Natural killer cell treated with Interleukin-12 subunit alpha and Interleukin-12 subunit beta and Interleukin-15 and Interleukin-18, amount 100 ng/mL, for 72 hours (primary cell): ENCODE data around the gene MAP7D2. TPM values are rescaled to one million over a fixed set of nuclear protein-coding genes. Genes with fewer than 3 reads are reported as not detected.

ENCODE experiments used
- ATAC-seq, 2 donors: fragments of 150-1000 bp; cut with Tn5 transposase in 1 of 2; sonication (Bioruptor Pico), chemical (Tn5 transposase) in 1 of 2; 2 replicates each; pipeline ENCODE4 v1.10.0; 2021
- DNase-seq: peaks from one replicate; pipeline ENCODE4 v3.0.0; 2022; ENCODE audit warnings: low spot score
- H3K27ac Mint-ChIP-seq, 2 donors: 1 replicate in 1 of 2; 2 replicates in 1 of 2; pipeline ENCODE4 v1.8.0; 2022; ENCODE audit warnings: mixed read lengths in 2 of 2, mild to moderate bottlenecking in 1 of 2, moderate library complexity in 1 of 2
- H3K27me3 Mint-ChIP-seq, 2 donors: 1 replicate in 1 of 2; 2 replicates in 1 of 2; pipeline ENCODE4 v1.8.0; 2022; ENCODE audit warnings: mixed read lengths in 2 of 2
- H3K36me3 Mint-ChIP-seq: one replicate; pipeline ENCODE4 v1.8.0; 2022; ENCODE audit warnings: mixed read lengths
- H3K4me1 Mint-ChIP-seq, 2 donors: 1 replicate in 1 of 2; 2 replicates in 1 of 2; pipeline ENCODE4 v1.8.0; 2022; ENCODE audit warnings: low read depth in 2 of 2, mixed read lengths in 2 of 2, mild to moderate bottlenecking in 1 of 2
- H3K4me3 Mint-ChIP-seq: one replicate; pipeline ENCODE4 v1.8.0; 2022; ENCODE audit warnings: mixed read lengths
- H3K9me3 Mint-ChIP-seq: 2 replicates; pipeline ENCODE4 v1.8.0; 2022; ENCODE audit warnings: mixed read lengths
- total RNA-seq, 2 donors: library from RNA; stranded (reverse); gene quantifications; one replicate each; pipeline ENCODE4 v1.2.3, GENCODE V29; 2022

MAP7D2 gene
- total RNA-seq, 2 donors from 2014 or later, result 0.17 TPM

DNA sequence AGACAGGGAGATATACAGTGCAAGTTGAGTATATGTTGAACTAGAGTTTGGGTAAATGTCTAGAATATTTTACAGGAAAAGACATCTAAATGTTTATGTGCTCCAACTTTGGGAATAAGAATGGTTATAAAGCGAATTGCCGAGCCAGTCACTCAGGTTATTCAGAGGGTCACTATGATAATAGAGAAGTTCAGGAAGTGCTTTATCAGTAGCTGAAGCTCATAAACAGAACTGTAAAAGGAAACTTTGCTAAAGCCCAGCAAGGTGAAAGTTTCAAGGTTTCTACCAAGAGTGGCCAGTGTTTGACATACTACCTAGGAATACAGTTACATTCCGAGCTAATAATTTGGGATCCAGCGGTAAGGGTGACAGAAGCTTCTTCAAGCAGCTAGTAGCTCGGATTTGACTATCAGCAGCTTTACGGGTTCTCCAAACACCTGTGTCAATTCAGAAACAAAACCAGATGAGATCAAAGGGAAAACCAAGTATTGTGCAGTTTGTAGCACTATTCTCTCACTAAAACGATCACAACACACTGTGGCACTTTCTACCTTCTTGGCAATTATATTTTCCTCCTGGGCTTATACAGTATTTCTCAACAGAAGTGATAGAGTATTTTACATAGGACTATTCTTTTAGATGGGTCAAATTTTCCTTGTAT lies 108.6 kb downstream of the MAP7D2 start:
- Mint-ChIP-seq H3K27me3 (no peaks in the 10 kb centered on the region), H3K9me3 (no peaks in the 10 kb centered on the region), H3K4me3 (no peak overlapping the region), H3K27ac (no peak overlapping the region), H3K36me3 (no peaks in the 10 kb centered on the region), H3K4me1 (no peaks in the 10 kb centered on the region)
- ATAC-seq (no peak), DNase-seq (no peak)

DNA sequence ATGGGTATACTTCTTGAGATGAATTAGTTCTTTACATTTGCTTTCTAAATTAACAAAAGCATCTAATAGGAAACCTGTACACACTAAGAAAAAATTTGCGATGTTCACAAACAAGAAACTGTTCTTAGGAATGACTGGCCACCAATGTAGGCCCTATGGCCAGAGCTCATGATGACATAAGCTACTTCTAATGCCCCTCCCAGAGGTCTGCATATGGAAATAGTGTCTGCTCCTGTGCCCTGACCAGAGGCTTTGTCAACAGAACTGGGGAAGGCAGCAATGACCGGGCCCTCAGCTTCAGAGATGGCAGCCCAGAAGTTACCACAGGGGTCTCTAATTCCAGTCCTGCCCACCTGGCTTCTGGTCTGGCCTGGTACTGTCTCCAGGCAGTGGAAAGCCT lies 110.8 kb downstream of the MAP7D2 start:
- Mint-ChIP-seq H3K4me3 (no peak overlapping the region), H3K27me3 (no peaks in the 10 kb centered on the region), H3K27ac (no peak overlapping the region), H3K9me3 (no peaks in the 10 kb centered on the region), H3K36me3 (no peaks in the 10 kb centered on the region), H3K4me1 (no peaks in the 10 kb centered on the region)
- ATAC-seq (no peak), DNase-seq (no peak)

DNA sequence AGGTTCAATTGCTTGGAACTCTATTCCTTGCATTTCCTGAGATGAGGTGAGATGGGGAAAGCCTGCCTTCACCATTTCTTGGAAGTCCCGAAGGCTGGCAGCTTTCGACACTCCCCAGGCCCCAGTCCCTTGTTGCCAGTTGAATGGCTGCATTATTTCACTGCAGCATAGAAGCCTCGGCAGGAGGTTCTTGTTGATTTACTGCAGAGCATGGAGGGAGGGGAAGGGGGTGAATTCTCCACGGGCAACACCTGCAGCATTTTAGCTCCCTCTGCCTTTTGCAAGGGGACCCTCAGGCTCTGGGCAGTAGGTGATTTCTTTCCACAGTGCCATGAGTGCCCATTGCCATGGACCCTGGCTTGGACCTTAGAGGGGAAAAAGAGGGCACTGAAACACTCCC lies 115.1 kb downstream of the MAP7D2 start:
- ATAC-seq (peak in 1 of 2 donors; percentile 12), DNase-seq (no peak)
- Mint-ChIP-seq H3K27me3 (peaks cover 0 to 3% of the 10 kb centered on the region in 2 donors), H3K4me1 (no peaks in the 10 kb centered on the region), H3K4me3 (no peak overlapping the region), H3K36me3 (no peaks in the 10 kb centered on the region), H3K27ac (no peak overlapping the region), H3K9me3 (no peaks in the 10 kb centered on the region)

DNA sequence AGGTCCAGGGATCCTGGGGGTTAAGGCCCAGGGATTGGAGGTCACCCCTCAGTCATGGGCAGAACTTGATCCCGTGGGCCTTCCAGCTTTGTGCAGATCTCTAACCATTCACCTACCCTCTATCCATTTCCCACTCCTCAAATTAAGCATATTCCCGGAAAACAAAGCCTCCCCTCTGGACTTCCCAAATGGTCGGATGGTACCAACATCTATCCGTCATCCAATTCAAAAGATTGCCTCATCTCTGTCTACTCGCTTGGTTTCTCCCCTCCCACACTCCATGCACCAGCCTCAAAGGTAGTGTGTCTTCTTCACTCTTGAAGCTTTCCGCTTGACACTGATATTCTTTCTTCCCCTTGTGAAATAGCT lies 125.4 kb downstream of the MAP7D2 start:
- Mint-ChIP-seq H3K27ac (peak overlapping the region; percentile 46 to 78), H3K4me3 (peak overlapping the region; percentile 82), H3K9me3 (peaks cover 4% of the 10 kb centered on the region), H3K4me1 (peaks cover 12% of the 10 kb centered on the region in 2 donors), H3K36me3 (no peaks in the 10 kb centered on the region), H3K27me3 (peaks cover 0 to 7% of the 10 kb centered on the region in 2 donors)
- DNase-seq, result no peak
- no peak for ATAC-seq

DNA sequence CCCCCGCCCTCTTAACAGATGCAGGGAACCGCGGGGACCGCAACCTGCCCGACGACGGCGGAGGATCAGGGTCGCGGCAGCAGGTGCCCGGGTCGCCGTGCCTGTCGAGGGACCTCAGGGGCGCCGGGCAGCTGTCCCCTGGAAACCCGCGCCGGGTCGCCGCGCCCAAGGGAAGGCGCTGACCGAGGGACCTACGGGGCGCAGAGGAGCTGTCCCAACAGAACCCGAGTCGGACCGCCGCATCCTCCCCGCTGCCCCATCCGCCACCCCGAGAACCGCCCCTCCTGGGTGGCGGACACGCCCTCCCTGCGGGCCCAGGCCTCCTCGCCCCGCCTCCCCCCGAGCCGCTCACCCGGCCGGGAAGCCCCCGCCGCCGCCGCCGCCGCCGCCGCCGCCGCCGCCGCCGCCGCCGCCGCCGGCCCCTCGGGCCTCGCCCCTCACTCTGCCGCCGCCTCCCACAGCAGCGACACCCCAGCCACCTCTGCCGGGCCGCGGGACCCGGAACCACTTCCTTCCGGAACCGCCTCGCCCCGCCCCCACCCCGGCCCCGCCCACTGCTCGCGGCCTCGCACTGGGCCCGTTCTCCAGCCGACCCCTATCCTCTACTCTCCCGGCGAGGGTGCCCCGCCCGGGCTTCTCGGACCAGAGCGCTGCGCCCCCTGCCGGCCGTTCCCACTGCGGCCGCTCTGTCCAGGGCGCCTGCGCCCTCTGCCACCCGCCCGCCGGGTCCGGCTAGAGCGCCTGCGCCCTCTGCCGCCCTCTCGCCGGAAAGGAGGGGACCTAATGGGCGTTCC lies 126.0 kb downstream of the MAP7D2 start, which contains the start of gene BCLAF3:
Gene BCLAF3, minus strand, starts transcription at position 506 of the 794 bp plus-strand sequence. CDS start 20,797 bp downstream, outside the sequence.
- Mint-ChIP-seq H3K4me3 (peak within 1 kb of the TSS; percentile 96), H3K36me3 (no peaks in the 10 kb centered on the region), H3K9me3 (peaks cover 4% of the 10 kb centered on the region), H3K4me1 (peaks cover 12% of the 10 kb centered on the region in 2 donors), H3K27ac (peak within 1 kb of the TSS; percentile 55 to 78), H3K27me3 (peaks cover 0 to 6% of the 10 kb centered on the region in 2 donors)
- ATAC-seq (peak; percentile 95 to 96), DNase-seq (peak; percentile 92)

DNA sequence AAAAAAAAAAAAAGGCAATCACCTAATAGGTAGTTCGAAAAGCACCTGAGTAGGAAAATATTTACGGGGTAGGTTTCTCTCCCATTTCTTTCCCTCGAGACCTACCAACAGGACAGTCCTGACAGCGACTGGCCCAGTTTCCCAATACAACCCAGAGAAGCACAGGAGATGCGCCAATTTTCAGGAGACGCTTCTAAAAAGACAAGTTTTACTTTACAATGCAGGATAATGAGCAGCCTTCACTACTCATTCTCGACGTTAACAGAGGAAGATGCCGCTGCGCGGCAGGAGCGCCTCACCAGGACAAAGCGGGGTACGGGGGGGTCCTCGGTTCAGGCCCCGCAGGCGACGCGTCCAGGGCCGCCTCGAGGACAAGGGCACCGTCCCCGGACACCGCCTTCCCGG lies 126.6 kb downstream of the MAP7D2 start:
- DNase-seq, result no peak
- Mint-ChIP-seq H3K36me3 (no peaks in the 10 kb centered on the region), H3K27ac (peak overlapping the region; percentile 55 to 68), H3K9me3 (peaks cover 4% of the 10 kb centered on the region), H3K4me3 (peak overlapping the region; percentile 96), H3K4me1 (peaks cover 12% of the 10 kb centered on the region in 2 donors), H3K27me3 (peaks cover 0 to 6% of the 10 kb centered on the region in 2 donors)
- no peak for ATAC-seq

DNA sequence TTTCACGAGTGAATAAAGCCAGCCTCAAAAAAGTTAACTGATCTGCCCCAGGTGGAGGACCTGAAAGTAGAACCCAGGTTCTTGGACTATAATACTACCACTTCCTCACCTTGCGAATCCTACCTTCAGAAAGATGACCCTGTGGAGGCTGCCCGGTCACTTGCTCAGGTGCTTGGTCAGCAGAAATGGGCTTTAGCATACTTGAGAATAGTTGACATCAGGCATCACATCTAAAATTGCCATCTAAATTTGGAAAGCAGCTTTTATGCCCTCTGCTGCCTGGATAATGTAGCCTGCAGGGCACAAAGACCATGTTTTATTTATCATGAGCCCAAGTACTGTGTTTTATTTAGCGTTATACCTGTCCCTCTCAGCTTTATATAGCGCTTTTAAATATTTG lies 128.9 kb downstream of the MAP7D2 start:
- Mint-ChIP-seq H3K36me3 (no peaks in the 10 kb centered on the region), H3K4me3 (no peak overlapping the region), H3K27me3 (peaks cover 0 to 6% of the 10 kb centered on the region in 2 donors), H3K9me3 (peaks cover 4% of the 10 kb centered on the region), H3K27ac (no peak overlapping the region), H3K4me1 (peaks cover 12% of the 10 kb centered on the region in 2 donors)
- no peak for DNase-seq
- ATAC-seq, result no peak

DNA sequence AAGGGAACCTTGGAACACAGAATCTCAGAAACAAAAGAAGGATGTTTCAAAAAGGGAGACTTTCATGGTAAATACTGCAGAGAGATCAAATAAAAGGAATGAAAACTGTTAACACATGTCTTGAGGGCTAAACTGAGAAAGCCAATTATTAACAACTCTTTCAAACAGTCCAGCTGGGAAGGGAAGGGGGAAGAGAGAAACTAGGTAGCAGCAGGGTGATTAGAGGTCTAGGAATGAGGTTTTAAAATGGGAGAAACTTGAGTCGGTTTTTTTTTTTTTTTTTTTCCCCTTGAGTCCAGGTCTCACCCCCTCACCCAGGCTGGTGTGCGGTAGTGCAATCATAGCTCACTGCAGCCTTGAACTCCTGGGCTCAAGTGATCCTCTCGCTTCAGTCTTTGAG lies 130.2 kb downstream of the MAP7D2 start:
- Mint-ChIP-seq H3K9me3 (peaks cover 3% of the 10 kb centered on the region), H3K27ac (no peak overlapping the region), H3K4me1 (peaks cover 13 to 15% of the 10 kb centered on the region in 2 donors), H3K27me3 (peaks cover 0 to 3% of the 10 kb centered on the region in 2 donors), H3K36me3 (no peaks in the 10 kb centered on the region), H3K4me3 (no peak overlapping the region)
- ATAC-seq, result no peak
- DNase-seq, result no peak

DNA sequence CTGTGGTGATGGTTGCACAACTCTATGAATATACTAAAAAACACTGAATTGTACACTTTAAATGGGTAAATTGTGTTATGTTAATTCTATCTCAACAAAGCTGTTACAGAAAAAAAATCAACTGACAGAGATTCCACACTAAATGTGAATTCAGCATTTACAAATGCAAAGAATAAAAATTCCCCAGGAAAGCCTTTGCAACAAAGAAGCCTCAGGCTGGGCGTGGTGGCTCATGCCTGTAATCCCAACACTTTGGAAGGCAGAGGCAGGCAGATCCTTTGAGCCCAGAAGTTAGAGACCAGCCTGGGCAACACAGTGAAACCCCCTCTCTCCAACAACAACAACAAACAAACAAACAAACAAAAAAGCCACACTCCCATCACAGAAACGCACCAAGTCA lies 134.8 kb downstream of the MAP7D2 start:
- ATAC-seq, result no peak
- Mint-ChIP-seq H3K9me3 (no peaks in the 10 kb centered on the region), H3K4me3 (no peak overlapping the region), H3K27me3 (peaks cover 0 to 2% of the 10 kb centered on the region in 2 donors), H3K4me1 (peaks cover 16 to 23% of the 10 kb centered on the region in 2 donors), H3K36me3 (peaks cover 10% of the 10 kb centered on the region), H3K27ac (no peak overlapping the region)
- no peak for DNase-seq

DNA sequence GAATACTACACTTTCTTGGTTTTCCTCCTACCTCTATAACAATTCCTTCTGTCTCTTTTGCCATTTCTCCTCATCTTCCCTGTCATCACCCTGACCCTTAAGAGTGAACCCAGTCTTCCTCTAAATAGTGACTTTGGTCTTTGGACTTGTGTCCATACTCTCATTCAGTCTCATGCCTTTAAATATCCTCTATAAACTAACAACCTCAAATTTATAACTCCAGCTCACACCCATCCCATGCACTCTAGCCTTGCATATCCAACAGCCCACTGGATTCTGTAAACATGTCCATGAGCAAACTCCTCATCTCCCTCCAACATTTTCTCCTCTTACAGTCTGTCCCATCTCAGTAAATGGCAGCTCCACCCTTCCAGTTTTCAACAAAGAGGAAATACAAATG lies 140.9 kb downstream of the MAP7D2 start:
- H3K9me3 Mint-ChIP-seq, result no peaks in the 10 kb centered on the region
- H3K4me3 Mint-ChIP-seq, result no peak overlapping the region
- H3K4me1 Mint-ChIP-seq, result peaks cover 18 to 39% of the 10 kb centered on the region in 2 donors
- no peak overlapping the region for H3K27ac Mint-ChIP-seq
- peaks cover 16% of the 10 kb centered on the region for H3K36me3 Mint-ChIP-seq
- no peak for DNase-seq
- no peak for ATAC-seq
- peaks cover 0 to 2% of the 10 kb centered on the region in 2 donors for H3K27me3 Mint-ChIP-seq

DNA sequence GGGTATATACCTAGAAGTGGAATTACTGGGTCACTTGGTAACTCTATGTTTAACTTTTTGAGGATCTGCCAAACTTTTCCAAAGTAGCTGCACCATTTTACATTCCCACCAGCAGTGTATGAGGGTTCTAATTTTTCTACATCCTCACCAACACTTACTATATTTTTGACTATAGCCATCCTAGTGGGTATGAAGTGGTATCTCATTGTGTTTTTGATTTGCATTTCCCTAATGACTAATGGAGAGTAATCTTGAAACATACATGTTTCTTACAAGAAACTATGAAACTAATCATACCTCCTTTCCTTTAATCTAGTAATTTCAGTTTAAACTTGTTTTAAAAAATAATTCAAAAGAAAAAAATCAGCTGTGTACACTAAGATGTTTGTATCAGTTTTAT lies 143.7 kb downstream of the MAP7D2 start:
- Mint-ChIP-seq H3K4me1 (peaks cover 13 to 29% of the 10 kb centered on the region in 2 donors), H3K9me3 (no peaks in the 10 kb centered on the region), H3K27me3 (no peaks in the 10 kb centered on the region), H3K36me3 (peaks cover 12% of the 10 kb centered on the region), H3K4me3 (no peak overlapping the region), H3K27ac (no peak overlapping the region)
- DNase-seq (no peak), ATAC-seq (no peak)

DNA sequence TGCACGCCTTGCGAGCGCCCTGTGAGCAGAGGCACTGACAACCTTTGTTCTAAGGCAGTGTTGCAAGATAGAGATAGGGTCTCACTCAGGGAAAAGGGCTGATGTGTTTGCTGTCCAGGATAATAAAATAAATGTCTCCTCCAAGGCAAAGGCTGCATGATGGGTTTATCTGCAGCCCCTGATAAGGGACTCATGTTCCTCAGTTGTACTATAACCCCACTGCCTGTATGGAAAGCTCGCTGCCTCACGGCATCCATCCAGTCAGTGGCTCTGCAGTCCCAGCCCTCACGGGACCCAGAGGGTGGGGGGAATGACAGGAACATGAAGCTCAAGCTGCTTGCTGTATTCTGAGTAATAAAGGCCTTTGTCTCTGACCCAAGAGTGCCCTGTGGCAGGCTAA lies 148.4 kb downstream of the MAP7D2 start:
- peaks cover 7 to 16% of the 10 kb centered on the region in 2 donors for H3K4me1 Mint-ChIP-seq
- H3K4me3 Mint-ChIP-seq, result no peak overlapping the region
- no peak overlapping the region for H3K27ac Mint-ChIP-seq
- no peaks in the 10 kb centered on the region for H3K27me3 Mint-ChIP-seq
- H3K36me3 Mint-ChIP-seq, result peaks cover 10% of the 10 kb centered on the region
- no peaks in the 10 kb centered on the region for H3K9me3 Mint-ChIP-seq
- no peak for ATAC-seq
- DNase-seq, result no peak

DNA sequence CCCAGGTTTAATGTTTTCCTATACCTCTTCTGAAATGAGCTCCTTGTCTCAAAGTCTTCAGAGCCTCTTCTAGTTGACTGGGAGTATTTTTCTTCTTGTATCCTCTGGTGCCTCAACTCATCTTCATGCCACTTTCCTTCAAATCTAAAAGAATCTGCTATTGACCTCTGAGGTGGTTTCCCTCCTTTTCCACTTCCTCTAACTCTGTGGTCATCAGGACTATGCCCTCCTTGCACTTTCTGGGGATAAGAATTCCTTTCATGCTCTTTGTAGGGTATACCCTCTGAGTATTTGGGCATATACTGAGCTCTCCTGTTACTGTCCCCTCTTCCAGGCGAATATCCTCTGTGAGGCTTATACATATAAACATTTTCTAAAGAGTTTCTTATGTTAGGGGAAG lies 150.7 kb downstream of the MAP7D2 start:
- Mint-ChIP-seq H3K4me3 (no peak overlapping the region), H3K27ac (no peak overlapping the region), H3K27me3 (peaks cover 0 to under 1% of the 10 kb centered on the region in 2 donors), H3K9me3 (no peaks in the 10 kb centered on the region), H3K4me1 (peaks cover 3 to 10% of the 10 kb centered on the region in 2 donors), H3K36me3 (peaks cover 10% of the 10 kb centered on the region)
- no peak for DNase-seq
- ATAC-seq, result no peak

DNA sequence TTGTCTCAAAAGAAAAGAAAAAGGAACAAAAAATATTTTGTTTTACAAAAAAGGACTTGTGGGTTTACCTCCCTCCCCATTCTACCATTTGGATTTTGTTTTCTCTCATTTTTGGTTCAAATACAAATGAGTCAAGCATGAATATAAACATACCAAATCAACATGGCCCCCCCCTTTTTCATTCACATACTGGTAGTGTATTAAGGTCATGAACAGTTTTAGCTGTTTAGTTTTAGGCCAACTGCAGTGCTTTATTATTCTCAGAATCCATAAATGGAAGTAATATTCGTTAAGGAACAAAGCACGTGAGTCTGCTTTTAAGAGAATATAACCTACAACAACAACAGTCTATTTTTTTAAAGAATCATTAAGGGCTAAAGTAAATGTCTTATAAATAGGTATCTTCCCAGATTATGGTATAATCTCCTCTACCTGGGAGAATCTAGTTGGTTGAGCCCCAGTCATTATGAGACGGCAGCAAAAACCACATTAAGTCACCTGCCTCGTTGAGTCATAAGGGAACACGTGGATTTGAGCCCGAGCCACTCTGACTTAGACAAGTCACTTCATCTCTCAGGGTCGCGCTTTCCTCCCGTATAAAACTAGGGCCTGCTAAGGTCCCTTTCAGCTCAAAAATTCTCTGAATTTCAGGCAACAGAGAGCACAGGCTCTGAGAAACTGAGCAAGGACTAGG lies 152.5 kb downstream of the MAP7D2 start:
- H3K27me3 Mint-ChIP-seq, result peaks cover 0 to 2% of the 10 kb centered on the region in 2 donors
- H3K9me3 Mint-ChIP-seq, result no peaks in the 10 kb centered on the region
- no peak overlapping the region for H3K4me3 Mint-ChIP-seq
- no peak overlapping the region for H3K27ac Mint-ChIP-seq
- ATAC-seq, result no peak
- H3K4me1 Mint-ChIP-seq, result peaks cover 7 to 10% of the 10 kb centered on the region in 2 donors
- H3K36me3 Mint-ChIP-seq, result peaks cover 10% of the 10 kb centered on the region
- no peak for DNase-seq
